GM23338 (cell line): ENCODE data around the gene BCAS3. TPM values are rescaled to one million over a fixed set of nuclear protein-coding genes. Genes with fewer than 3 reads are reported as not detected.

Source experiments
- ATAC-seq: fragments of 200-7000 bp; cut with Tn5 transposase; 3 replicates; pipeline ENCODE4 v1.9.1; 2020
- DNase-seq: peaks from one replicate; pipeline ENCODE4 v3.0.0-alpha.2; 2015; ENCODE audit warnings: low spot score
- H2AFZ ChIP-seq: fragments of 200-600 bp; sonication (generic); 2 replicates; pipeline ENCODE4 v1.8.0; 2016; ENCODE audit warnings: antibody characterized with exemption, mild to moderate bottlenecking, moderate library complexity
- H3F3A ChIP-seq: fragments of 200-600 bp; sonication (generic); replicated peaks from 2 replicates; pipeline ENCODE4 v1.8.0; 2017; ENCODE audit warnings: antibody characterized with exemption, mixed run types, low read depth
- H3K27ac ChIP-seq: fragments of 200-600 bp; sonication (generic); 2 replicates; pipeline ENCODE4 v1.6.1; 2016; ENCODE audit warnings: low read depth
- H3K27me3 ChIP-seq: fragments of 200-600 bp; sonication (generic); 2 replicates; pipeline ENCODE4 v1.8.0; 2016; ENCODE audit warnings: mild to moderate bottlenecking, mixed run types, moderate library complexity; ENCODE audit not compliant: insufficient read depth
- H3K36me3 ChIP-seq: fragments of 200-600 bp; sonication (generic); 2 replicates; pipeline ENCODE4 v1.8.0; 2016; ENCODE audit warnings: mild to moderate bottlenecking; ENCODE audit not compliant: insufficient read depth
- H3K4me1 ChIP-seq: fragments of 200-600 bp; sonication (generic); 2 replicates; pipeline ENCODE4 v1.8.0; 2016; ENCODE audit warnings: mild to moderate bottlenecking, moderate library complexity; ENCODE audit not compliant: insufficient read depth
- H3K4me2 ChIP-seq: fragments of 200-600 bp; sonication (generic); 2 replicates; pipeline ENCODE4 v1.7.1; 2017; ENCODE audit warnings: mixed run types
- H3K4me3 ChIP-seq: fragments of 200-600 bp; sonication (generic); 2 replicates; pipeline ENCODE4 v1.6.1; 2016; ENCODE audit warnings: mixed run types
- H3K79me2 ChIP-seq: fragments of 200-600 bp; sonication (generic); replicated peaks from 2 replicates; pipeline ENCODE4 v1.8.0; 2017; ENCODE audit warnings: mild to moderate bottlenecking; ENCODE audit not compliant: insufficient read depth
- H3K9me2 ChIP-seq: fragments of 200-600 bp; sonication (generic); 2 replicates; pipeline ENCODE4 v1.8.0; 2017; ENCODE audit not compliant: insufficient read depth
- H4K20me1 ChIP-seq: fragments of 200-600 bp; sonication (generic); replicated peaks from 2 replicates; pipeline ENCODE4 v1.8.0; 2017; ENCODE audit warnings: mild to moderate bottlenecking; ENCODE audit not compliant: insufficient read depth
- H3K27ac Mint-ChIP-seq: 2 replicates; pipeline ENCODE4 v1.8.0; 2020; ENCODE audit warnings: inconsistent platforms, mild to moderate bottlenecking, moderate library complexity, mixed read lengths
- H3K27me3 Mint-ChIP-seq: 3 replicates; pipeline ENCODE4 v1.8.0; 2022; ENCODE audit warnings: low read depth, mild to moderate bottlenecking, moderate library complexity, mixed read lengths, inconsistent platforms; ENCODE audit not compliant: insufficient read depth, poor library complexity
- H3K36me3 Mint-ChIP-seq: 3 replicates; pipeline ENCODE4 v1.8.0; 2021; ENCODE audit warnings: low read depth, mild to moderate bottlenecking, inconsistent platforms, moderate library complexity, mixed read lengths
- H3K4me1 Mint-ChIP-seq: 3 replicates; pipeline ENCODE4 v1.8.0; 2020; ENCODE audit warnings: mild to moderate bottlenecking, inconsistent platforms, mixed read lengths
- H3K4me3 Mint-ChIP-seq: 3 replicates; pipeline ENCODE4 v1.8.0; 2021; ENCODE audit warnings: moderate library complexity, mild to moderate bottlenecking, inconsistent platforms, mixed read lengths
- H3K9me3 Mint-ChIP-seq: 3 replicates; pipeline ENCODE4 v1.8.0; 2020; ENCODE audit warnings: moderate library complexity, mild to moderate bottlenecking, inconsistent platforms, mixed read lengths
- CREB1 ChIP-seq: fragments of 250-450 bp; sonication (Bioruptor Pico); IDR thresholded peaks from 2 replicates; pipeline ENCODE4 v1.5.0; 2020; ENCODE audit warnings: low read depth, mild to moderate bottlenecking, moderate library complexity
- CTCF ChIP-seq, 2 experiments: fragments of 200-600 bp in 1 of 2; sonication (generic) in 1 of 2; conservative IDR thresholded peaks; 2 replicates each; pipeline versions ENCODE4 v1.5.1 to v1.6.1; 2016 to 2017; ENCODE audit warnings: antibody characterized with exemption in 2 of 2, low read depth in 2 of 2, mild to moderate bottlenecking in 2 of 2, moderate library complexity in 1 of 2
- ETS1 ChIP-seq: IDR thresholded peaks from 2 replicates; pipeline ENCODE4 v1.6.1; 2016; ENCODE audit warnings: antibody characterized with exemption
- EZH2 ChIP-seq: fragments of 200-600 bp; sonication (generic); IDR thresholded peaks from one replicate; pipeline ENCODE4 v1.8.0; 2017; ENCODE audit warnings: antibody characterized with exemption, mild to moderate bottlenecking, low read depth; ENCODE audit not compliant: unreplicated experiment
- EZH2phosphoT487 ChIP-seq: fragments of 200-600 bp; sonication (generic); IDR thresholded peaks from one replicate; pipeline ENCODE4 v1.8.1; 2018; ENCODE audit warnings: antibody characterized with exemption; ENCODE audit not compliant: unreplicated experiment
- JUNB ChIP-seq: IDR thresholded peaks from one replicate; pipeline ENCODE4 v1.6.1; 2016; ENCODE audit warnings: antibody characterized with exemption; ENCODE audit not compliant: unreplicated experiment
- NANOG ChIP-seq: IDR thresholded peaks from 2 replicates; pipeline ENCODE4 v1.6.1; 2016; ENCODE audit warnings: antibody characterized with exemption, borderline replicate concordance
- POLR2AphosphoS5 ChIP-seq: IDR thresholded peaks from 2 replicates; pipeline ENCODE4 v1.6.1; 2016; ENCODE audit warnings: antibody characterized with exemption, low read depth
- REST ChIP-seq: IDR thresholded peaks from one replicate; pipeline ENCODE4 v1.6.1; 2018; ENCODE audit warnings: antibody characterized with exemption; ENCODE audit not compliant: unreplicated experiment
- STAT1 ChIP-seq: IDR thresholded peaks from one replicate; pipeline ENCODE4 v1.6.1; 2016; ENCODE audit warnings: antibody characterized with exemption; ENCODE audit not compliant: unreplicated experiment
- ZNF114 ChIP-seq: fragments of 250-450 bp; sonication (Bioruptor Pico); IDR thresholded peaks from 2 replicates; pipeline ENCODE4 v1.5.0; 2020; ENCODE audit warnings: mild to moderate bottlenecking, moderate library complexity
- ZNF331 ChIP-seq: fragments of 250-450 bp; sonication (Bioruptor Pico); IDR thresholded peaks from 2 replicates; pipeline ENCODE4 v1.5.0; 2020; ENCODE audit warnings: low read depth, mild to moderate bottlenecking, moderate library complexity
- ZNF462 ChIP-seq: fragments of 250-450 bp; sonication (Bioruptor Pico); IDR thresholded peaks from 2 replicates; pipeline ENCODE4 v1.5.0; 2020; ENCODE audit warnings: mild to moderate bottlenecking, moderate library complexity
- polyA plus RNA-seq: library from polyadenylated mRNA; unstranded; fragments of >200 nt; fragmentation: Nextera tagmentation; extraction: Ambion mirVana; gene quantifications from 2 replicates; pipeline ENCODE4 v1.2.1, GENCODE V29; 2016
- total RNA-seq: library from RNA; depleted of rRNA; stranded (reverse); fragments of >200 nt; shearing (Covaris generic); gene quantifications from 2 replicates; pipeline ENCODE4 v1.2.3, GENCODE V29; 2014

The BCAS3 gene
- total and polyA plus RNA-seq, 2 experiments from 2014 or later, result 8.2 to 28.0 TPM

- Mint-ChIP-seq H3K4me3 (no peak overlapping the region), H3K9me3 (no peaks in the 10 kb centered on the region), H3K4me1 (peaks cover 8% of the 10 kb centered on the region), H3K27ac (no peak overlapping the region), H3K36me3 (no peaks in the 10 kb centered on the region; the same call in 2 of the 3 replicates), H3K27me3 (peaks cover 40% of the 10 kb centered on the region)
- peaks cover 51% of the 10 kb centered on the region for H3K27me3 ChIP-seq
- ATAC-seq, result no peak
- no peaks in the 10 kb centered on the region for H3F3A ChIP-seq
- H3K9me2 ChIP-seq, result no peaks in the 10 kb centered on the region
- H3K4me1 ChIP-seq, result peaks cover 8% of the 10 kb centered on the region; the same call in 1 of the 2 replicates
- no peak overlapping the region for H3K27ac ChIP-seq
- no peak overlapping the region for H3K4me2 ChIP-seq
- H4K20me1 ChIP-seq, result no peaks in the 10 kb centered on the region
- no peak overlapping the region for H2AFZ ChIP-seq
- no peak overlapping the region for H3K4me3 ChIP-seq
- no peaks in the 10 kb centered on the region for H3K36me3 ChIP-seq
- H3K79me2 ChIP-seq, result no peaks in the 10 kb centered on the region
- DNase-seq, result no peak
- TF ChIP-seq STAT1 (no peak), ZNF114 (no peak), CREB1 (CRISPR knock-in tag) (no peak), ZNF331 (CRISPR knock-in tag) (no peak), EZH2phosphoT487 (no peak), REST (no peak), EZH2 (no peak), ETS1 (no peak), POLR2AphosphoS5 (no peak), NANOG (no peak), JUNB (no peak), CTCF (conservative IDR thresholded peaks at IDR 0.05; ENCODE audit: low read depth in 2 of 2) (no peak), ZNF462 (CRISPR knock-in tag) (no peak)
Observed at GRCh38 chr17:61418449-61418848, 740.8 kb downstream of the BCAS3 start.
